GM21423 (cell line): Measurements from ENCODE around the gene IFT80.

Experiments
- ATAC-seq: cut with Tn5 transposase; IDR thresholded peaks from one replicate; pipeline ENCODE4 v1.9.1; 2021; ENCODE audit warnings: mild to moderate bottlenecking, moderate library complexity; ENCODE audit not compliant: unreplicated experiment

The IFT80 gene

GRCh38 chr3:160399125-160400029, at the start of gene IFT80, which contains the start of gene SMC4:
IFT80 (minus strand) TSS chr3:160399225; CDS start chr3:160384600, 14,625 bp downstream.
SMC4 (plus strand) TSS chr3:160399650; CDS start chr3:160400827, 1,177 bp downstream.
- ATAC-seq, result peak; percentile 92

GRCh38 chr3:160447544-160447943, 48.5 kb upstream of the IFT80 start:
- no peak for ATAC-seq

GRCh38 chr3:160446522-160447056, 47.6 kb upstream of the IFT80 start:
- no peak for ATAC-seq

GRCh38 chr3:160445854-160446253, 46.8 kb upstream of the IFT80 start:
- ATAC-seq, result no peak

- no peak for ATAC-seq
Measured at GRCh38 chr3:160444411-160444810, 45.4 kb upstream of the IFT80 start.

GRCh38 chr3:160440687-160441086, 41.7 kb upstream of the IFT80 start:
- no peak for ATAC-seq

GRCh38 chr3:160437083-160437455, 38.0 kb upstream of the IFT80 start:
- no peak for ATAC-seq

GRCh38 chr3:160435747-160436146, 36.7 kb upstream of the IFT80 start:
- ATAC-seq, result no peak

GRCh38 chr3:160435095-160435494, 36.1 kb upstream of the IFT80 start:
- no peak for ATAC-seq

GRCh38 chr3:160434071-160434470, 35.0 kb upstream of the IFT80 start:
- ATAC-seq, result no peak

GRCh38 chr3:160427832-160428424, 28.9 kb upstream of the IFT80 start:
- ATAC-seq, result no peak

- no peak for ATAC-seq
Measured at GRCh38 chr3:160417311-160417710, 18.3 kb upstream of the IFT80 start.

GRCh38 chr3:160413613-160414248, 14.7 kb upstream of the IFT80 start:
- ATAC-seq, result peak; percentile 81

GRCh38 chr3:160412477-160412876, 13.5 kb upstream of the IFT80 start:
- ATAC-seq, result no peak

- no peak for ATAC-seq
Measured at GRCh38 chr3:160409812-160410610, 11.0 kb upstream of the IFT80 start.

GRCh38 chr3:160403796-160404470, 4.9 kb upstream of the IFT80 start:
- ATAC-seq, result no peak

GRCh38 chr3:160403028-160403545, 4.1 kb upstream of the IFT80 start:
- no peak for ATAC-seq

GRCh38 chr3:160402221-160403027, 3.4 kb upstream of the IFT80 start:
- ATAC-seq, result no peak
